Stimulated activated CD8-positive, alpha-beta memory T cell treated with anti-CD3 and anti-CD28 coated beads, Interleukin-4, amount 100 ng/mL, for 4 hours (primary cell): ENCODE measurements around the gene ADAMTS4.

Experiments
- DNase-seq, 2 donors: peaks; one replicate each; pipeline ENCODE4 v3.0.0-alpha.2; 2020; ENCODE audit warnings: low read depth in 2 of 2, low spot score in 1 of 2

The ADAMTS4 gene

GRCh38 chr1:161153682-161154337, 45.0 kb downstream of the ADAMTS4 start, which contains the start of gene UFC1:
UFC1 (plus strand) TSS chr1:161153978; CDS start chr1:161153998, 20 bp downstream.
- DNase-seq: peak; percentile 58 to 61

GRCh38 chr1:161153176-161153575, 45.7 kb downstream of the ADAMTS4 start:
- DNase-seq: no peak

- no peak for DNase-seq
Observed at GRCh38 chr1:161145832-161146231, 53.0 kb downstream of the ADAMTS4 start.

GRCh38 chr1:161140755-161141400, 58.0 kb downstream of the ADAMTS4 start:
- DNase-seq: no peak

- peak in 1 of 2 donors; percentile 16 for DNase-seq
Observed at GRCh38 chr1:161139766-161140165, 59.1 kb downstream of the ADAMTS4 start.

- DNase-seq: no peak
Observed at GRCh38 chr1:161138431-161138830, 60.4 kb downstream of the ADAMTS4 start.

- DNase-seq: no peak
Observed at GRCh38 chr1:161137881-161138280, 61.0 kb downstream of the ADAMTS4 start.
